Measurements from ENCODE around the gene SPATA2.
"Not testable (repeated sequence)": the region's sequence is repeated elsewhere in the genome, so short reads cannot be mapped to it uniquely, and the experiment has no call there.

Gene SPATA2, protein sequence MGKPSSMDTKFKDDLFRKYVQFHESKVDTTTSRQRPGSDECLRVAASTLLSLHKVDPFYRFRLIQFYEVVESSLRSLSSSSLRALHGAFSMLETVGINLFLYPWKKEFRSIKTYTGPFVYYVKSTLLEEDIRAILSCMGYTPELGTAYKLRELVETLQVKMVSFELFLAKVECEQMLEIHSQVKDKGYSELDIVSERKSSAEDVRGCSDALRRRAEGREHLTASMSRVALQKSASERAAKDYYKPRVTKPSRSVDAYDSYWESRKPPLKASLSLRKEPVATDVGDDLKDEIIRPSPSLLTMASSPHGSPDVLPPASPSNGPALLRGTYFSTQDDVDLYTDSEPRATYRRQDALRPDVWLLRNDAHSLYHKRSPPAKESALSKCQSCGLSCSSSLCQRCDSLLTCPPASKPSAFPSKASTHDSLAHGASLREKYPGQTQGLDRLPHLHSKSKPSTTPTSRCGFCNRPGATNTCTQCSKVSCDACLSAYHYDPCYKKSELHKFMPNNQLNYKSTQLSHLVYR

GRCh38 chr20:49915380-49916145, at the start of gene SPATA2:
TSS of gene SPATA2 (minus strand) at chr20:49915529. CDS start at chr20:49908490, 7,039 bp downstream.
- peak; percentile 92 for DNase-seq

DNA sequence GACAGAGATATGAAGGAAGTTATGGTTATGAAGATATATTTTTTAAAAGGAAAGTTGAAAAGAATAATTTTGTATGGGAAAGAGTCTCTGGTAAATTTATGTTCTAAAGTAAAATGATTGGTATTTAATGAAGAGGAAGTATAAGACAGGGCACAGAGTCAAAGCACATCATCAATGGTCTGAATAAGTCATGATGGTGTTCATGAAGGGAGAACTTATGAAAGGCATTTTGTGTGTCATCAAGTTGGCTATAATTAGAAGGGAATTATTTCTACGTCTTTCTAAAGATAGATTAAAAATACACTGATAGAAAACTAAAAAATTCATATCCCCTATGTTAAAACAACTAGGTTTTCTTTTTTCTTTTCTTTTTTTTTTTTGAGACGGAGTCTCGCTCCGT, 46.1 kb upstream of the SPATA2 start:
- no peak for DNase-seq

GRCh38 chr20:49957089-49957938, 42.0 kb upstream of the SPATA2 start:
- DNase-seq = not testable (repeated sequence)

DNA sequence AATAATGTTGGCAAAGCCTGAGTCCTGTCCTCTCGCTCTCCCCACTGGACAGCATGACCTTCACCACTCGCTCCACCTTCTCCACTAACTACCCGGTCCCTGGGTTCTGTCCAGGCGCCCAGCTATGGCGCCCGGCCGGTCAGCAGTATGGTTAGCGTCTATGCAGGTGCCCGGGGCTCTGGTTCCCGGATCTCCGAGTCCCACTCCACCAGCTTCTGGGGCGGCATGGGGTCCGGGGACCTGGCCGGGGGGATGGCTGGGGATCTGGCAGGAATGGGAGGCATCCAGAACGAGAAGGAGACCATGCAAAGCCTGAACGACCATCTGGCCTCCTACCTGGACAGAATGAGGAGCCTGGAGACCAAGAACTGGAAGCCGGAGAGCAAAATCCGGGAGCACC, 41.4 kb upstream of the SPATA2 start:
- DNase-seq = no peak

GRCh38 chr20:49955830-49956396, 40.6 kb upstream of the SPATA2 start:
- not testable (repeated sequence) for DNase-seq

GRCh38 chr20:49955167-49955566, 39.8 kb upstream of the SPATA2 start:
- DNase-seq = no peak

DNA sequence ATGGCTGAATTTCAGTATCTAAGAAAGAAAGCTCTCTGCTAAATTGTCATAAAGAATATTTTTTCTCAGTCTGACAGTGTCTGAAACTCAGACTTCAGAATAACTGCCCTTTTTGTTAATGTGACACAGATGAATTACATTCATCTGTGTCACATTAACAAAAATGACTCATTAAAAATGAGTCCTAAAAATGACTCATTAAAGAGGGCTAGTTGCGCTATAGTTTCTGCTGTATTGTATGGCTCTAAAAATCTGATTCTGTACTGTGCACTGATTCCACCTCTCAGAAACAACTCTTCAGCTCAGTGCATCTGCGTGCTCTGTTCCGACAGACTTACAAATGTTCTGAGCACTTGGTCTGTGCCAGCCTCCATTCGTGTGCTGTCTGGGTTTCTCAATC, 35.8 kb upstream of the SPATA2 start:
- no peak for DNase-seq

- DNase-seq = no peak
Measured at GRCh38 chr20:49948809-49949507, 33.6 kb upstream of the SPATA2 start.

- no peak for DNase-seq
Measured at GRCh38 chr20:49948178-49948577, 32.8 kb upstream of the SPATA2 start.

GRCh38 chr20:49945701-49946477, 30.6 kb upstream of the SPATA2 start:
- no peak for DNase-seq

- no peak for DNase-seq
Measured at GRCh38 chr20:49945306-49945700, 30.0 kb upstream of the SPATA2 start.

DNA sequence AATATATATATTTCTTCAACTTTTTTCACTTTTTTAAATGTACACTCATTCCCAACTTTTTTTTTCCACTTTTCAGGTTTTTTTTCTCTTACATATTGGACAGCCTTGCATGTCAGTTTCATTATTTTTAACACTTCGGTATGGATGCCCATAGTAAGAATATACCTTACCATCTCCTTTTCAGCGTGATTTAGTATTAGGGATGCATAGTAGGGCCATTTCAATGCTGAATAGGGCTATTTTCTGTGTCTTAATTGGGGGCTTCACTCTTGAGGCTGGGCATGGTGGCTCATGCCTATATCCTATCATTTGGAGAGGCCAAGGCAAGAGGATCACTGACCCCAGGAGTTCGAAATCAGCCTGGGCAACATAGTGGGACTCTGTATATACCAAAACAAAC, 27.6 kb upstream of the SPATA2 start:
- no peak for DNase-seq

GRCh38 chr20:49942303-49942702, 27.0 kb upstream of the SPATA2 start:
- DNase-seq = no peak

- DNase-seq = no peak
Measured at GRCh38 chr20:49941456-49941855, 26.1 kb upstream of the SPATA2 start.

GRCh38 chr20:49938173-49939163, 23.1 kb upstream of the SPATA2 start:
- no peak for DNase-seq

GRCh38 chr20:49937027-49937929, 21.9 kb upstream of the SPATA2 start:
- DNase-seq = no peak

GRCh38 chr20:49936153-49937026, 21.1 kb upstream of the SPATA2 start, which contains the start of gene RNF114:
TSS of gene RNF114 (plus strand) at chr20:49936397. CDS start at chr20:49936413, 16 bp downstream.
- peak; percentile 88 for DNase-seq

DNA sequence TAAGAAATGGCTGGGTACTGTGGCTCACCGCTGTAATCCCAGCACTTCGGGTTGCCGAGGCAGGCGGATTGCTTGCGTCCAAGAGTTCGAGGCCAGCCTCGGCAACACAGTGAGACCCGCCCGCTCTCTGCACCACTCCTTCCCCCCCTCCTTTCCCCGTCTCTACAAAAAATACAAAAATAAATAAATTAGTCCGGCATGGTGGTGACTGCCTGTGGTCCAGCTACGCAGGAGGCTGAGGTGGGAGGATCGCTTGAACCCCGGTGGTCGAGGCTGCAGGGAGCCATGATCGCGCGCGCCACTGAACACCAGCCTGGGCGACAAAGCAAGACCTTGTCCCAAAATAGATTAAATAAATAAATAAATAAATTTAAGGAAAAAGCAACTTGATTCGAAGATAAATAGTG, 20.4 kb upstream of the SPATA2 start:
- no peak for DNase-seq

Measured in stimulated activated naive CD4-positive, alpha-beta T cell treated with Interleukin-2 at 50 U/mL for 16 hours (primary cell).